AG10803 (cell line): Measurements from ENCODE around the gene CDH11.

Source experiments
- DNase-seq: peaks from one replicate; pipeline ENCODE4 v3.0.0; 2010; ENCODE audit warnings: low read depth
- H3K4me3 ChIP-seq: 2 replicates; pipeline ENCODE4 v1.5.1; 2011; ENCODE audit warnings: mild to moderate bottlenecking, low read length, control low read depth
- CTCF ChIP-seq: conservative IDR thresholded peaks from 2 replicates; pipeline ENCODE4 v1.5.1; 2011; ENCODE audit warnings: mild to moderate bottlenecking, low read length, control low read depth, inconsistent platforms

The CDH11 gene

GRCh38 chr16:65122724-65123395 lies 997 bp upstream of the CDH11 start:
- DNase-seq: peak; percentile 79
- no peak for TF ChIP-seq CTCF
- peak overlapping the region; percentile 81 for H3K4me3 ChIP-seq

GRCh38 chr16:65120831-65121721 lies 787 bp downstream of the CDH11 start:
- no peak for TF ChIP-seq CTCF
- H3K4me3 ChIP-seq: peak overlapping the region; percentile 94
- DNase-seq: no peak

- H3K4me3 ChIP-seq: peak overlapping the region; percentile 94
- TF ChIP-seq CTCF: no peak
- DNase-seq: no peak
These were observed 1.4 kb downstream of the CDH11 start for GRCh38 chr16:65120461-65120830.

- peak; percentile 86 for DNase-seq
- no peak for TF ChIP-seq CTCF
- H3K4me3 ChIP-seq: peak overlapping the region; percentile 94
These were observed 1.9 kb downstream of the CDH11 start for GRCh38 chr16:65119901-65120401.

- TF ChIP-seq CTCF: no peak
- no peak for DNase-seq
- peak overlapping the region; percentile 94 for H3K4me3 ChIP-seq
These were observed 2.4 kb downstream of the CDH11 start for GRCh38 chr16:65119435-65119834.

GRCh38 chr16:65118871-65119270 lies 3.0 kb downstream of the CDH11 start:
- peak overlapping the region; percentile 94 for H3K4me3 ChIP-seq
- DNase-seq: no peak
- TF ChIP-seq CTCF: no peak
